HG02938 (cell line): ENCODE data around the gene ACSL6.

Experiments
- ATAC-seq: cut with Tn5 transposase; IDR thresholded peaks from one replicate; pipeline ENCODE4 v1.9.1; 2021; ENCODE audit warnings: mild to moderate bottlenecking, moderate library complexity; ENCODE audit not compliant: unreplicated experiment

Gene ACSL6

GRCh38 chr5:132011622-132012343, at the start of gene ACSL6:
Gene ACSL6 (minus strand): TSS chr5:132011658. CDS start chr5:132011553, 105 bp downstream.
- ATAC-seq: no peak

- no peak for ATAC-seq
These were observed 49.2 kb upstream of the ACSL6 start, which contains the start of gene IL3 for GRCh38 chr5:132060501-132061161. Gene IL3 (plus strand): TSS chr5:132060655. CDS start chr5:132060707, 52 bp downstream.

- no peak for ATAC-seq
These were observed 48.4 kb upstream of the ACSL6 start for GRCh38 chr5:132059696-132060500.

- no peak for ATAC-seq
These were observed 47.7 kb upstream of the ACSL6 start for GRCh38 chr5:132059043-132059695.

- ATAC-seq: no peak
These were observed 47.2 kb upstream of the ACSL6 start for GRCh38 chr5:132058646-132059042.

- ATAC-seq: no peak
These were observed 46.2 kb upstream of the ACSL6 start for GRCh38 chr5:132057498-132058255.

- no peak for ATAC-seq
These were observed 45.4 kb upstream of the ACSL6 start for GRCh38 chr5:132056610-132057497.

GRCh38 chr5:132055808-132056609, 44.6 kb upstream of the ACSL6 start:
- no peak for ATAC-seq

- ATAC-seq: no peak
These were observed 44.0 kb upstream of the ACSL6 start for GRCh38 chr5:132055441-132055807.

GRCh38 chr5:132054697-132055440, 43.4 kb upstream of the ACSL6 start:
- no peak for ATAC-seq

GRCh38 chr5:132054031-132054696, 42.7 kb upstream of the ACSL6 start:
- ATAC-seq: no peak

- ATAC-seq: no peak
These were observed 42.0 kb upstream of the ACSL6 start for GRCh38 chr5:132053483-132053882.

- no peak for ATAC-seq
These were observed 41.1 kb upstream of the ACSL6 start for GRCh38 chr5:132052520-132052919.

- ATAC-seq: no peak
These were observed 39.4 kb upstream of the ACSL6 start for GRCh38 chr5:132050661-132051552.

- ATAC-seq: no peak
These were observed 38.7 kb upstream of the ACSL6 start for GRCh38 chr5:132050136-132050535.

GRCh38 chr5:132049559-132049958, 38.1 kb upstream of the ACSL6 start:
- ATAC-seq: no peak
